ENCODE measurements around the gene SND1.
A peak's percentile ranks its signal among the peaks of the same experiment; 100 is the strongest.

SND1 gene

DNA sequence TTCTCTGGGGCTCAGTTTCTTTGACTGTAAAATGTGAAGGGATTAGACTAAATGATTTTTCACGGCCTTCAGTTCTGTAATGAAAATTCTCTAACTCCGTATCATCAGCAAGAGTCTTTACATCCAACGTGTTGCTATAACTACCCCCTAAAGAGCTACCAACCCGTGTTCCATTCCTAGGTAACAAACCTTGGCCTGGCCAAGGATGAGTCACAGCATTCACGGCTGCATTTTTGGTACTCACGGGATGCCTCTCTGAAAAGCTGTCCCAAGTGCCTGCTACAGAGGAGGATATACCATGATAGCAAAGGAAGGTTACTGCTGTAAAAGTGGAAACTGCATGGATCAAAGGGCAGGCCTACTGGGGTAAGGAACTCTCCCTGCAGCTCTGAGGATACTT, 373.4 kb downstream of the SND1 start:
- Histone ChIP-seq H3K9me3 (ENCODE audit: control insufficient read depth in 2 of 2, low read length in 2 of 2) (no peaks in the 10 kb centered on the region), H3K9ac (ENCODE audit: low read depth in 1 of 2, low read length in 2 of 2) (no peak overlapping the region), H3K27ac (ENCODE audit: low read depth in 2 of 2, low read length in 2 of 2) (no peak overlapping the region), H3K4me3 (ENCODE audit: low read length in 2 of 2) (no peak overlapping the region), H3K4me1 (ENCODE audit: control insufficient read depth in 2 of 2, insufficient read depth in 2 of 2, low read length in 2 of 2) (peaks cover 0 to 3% of the 10 kb centered on the region in 2 donors), H3K27me3 (ENCODE audit: control insufficient read depth in 2 of 2, insufficient read depth in 2 of 2, low read length in 2 of 2) (peaks cover 4 to 5% of the 10 kb centered on the region in 2 donors), H3K36me3 (ENCODE audit: control insufficient read depth in 2 of 2, insufficient read depth in 2 of 2, low read length in 2 of 2) (peaks cover 0 to 5% of the 10 kb centered on the region in 2 donors)

DNA sequence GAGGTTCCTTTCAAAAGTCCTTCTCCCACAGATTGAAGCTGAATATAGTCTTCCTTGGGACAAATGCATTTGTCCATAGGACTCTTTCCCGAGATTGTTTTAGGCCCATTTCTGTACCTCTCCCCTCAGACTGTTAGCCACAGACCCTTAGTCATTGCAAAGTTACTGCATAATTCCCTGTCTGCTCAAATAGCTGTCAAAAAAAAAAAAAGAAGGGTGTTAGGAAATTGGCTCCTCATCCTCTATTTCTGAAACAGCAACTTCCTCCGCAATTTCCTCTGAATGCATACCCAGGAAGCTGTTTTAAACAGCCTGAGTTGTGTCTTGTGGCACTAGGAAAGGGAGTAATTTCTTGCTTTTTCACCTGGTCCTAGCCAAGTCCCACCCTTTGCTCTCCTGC, 373.8 kb downstream of the SND1 start:
- H3K36me3 ChIP-seq (ENCODE audit: control insufficient read depth in 2 of 2, insufficient read depth in 2 of 2, low read length in 2 of 2), result peaks cover 0 to 5% of the 10 kb centered on the region in 2 donors
- H3K4me3 ChIP-seq (ENCODE audit: low read length in 2 of 2), result no peak overlapping the region
- H3K4me1 ChIP-seq (ENCODE audit: control insufficient read depth in 2 of 2, insufficient read depth in 2 of 2, low read length in 2 of 2), result peaks cover 0 to 6% of the 10 kb centered on the region in 2 donors
- no peak overlapping the region for H3K27ac ChIP-seq (ENCODE audit: low read depth in 2 of 2, low read length in 2 of 2)
- H3K9ac ChIP-seq (ENCODE audit: low read depth in 1 of 2, low read length in 2 of 2), result no peak overlapping the region
- H3K9me3 ChIP-seq (ENCODE audit: control insufficient read depth in 2 of 2, low read length in 2 of 2), result no peaks in the 10 kb centered on the region
- peaks cover 5 to 7% of the 10 kb centered on the region in 2 donors for H3K27me3 ChIP-seq (ENCODE audit: control insufficient read depth in 2 of 2, insufficient read depth in 2 of 2, low read length in 2 of 2)

DNA sequence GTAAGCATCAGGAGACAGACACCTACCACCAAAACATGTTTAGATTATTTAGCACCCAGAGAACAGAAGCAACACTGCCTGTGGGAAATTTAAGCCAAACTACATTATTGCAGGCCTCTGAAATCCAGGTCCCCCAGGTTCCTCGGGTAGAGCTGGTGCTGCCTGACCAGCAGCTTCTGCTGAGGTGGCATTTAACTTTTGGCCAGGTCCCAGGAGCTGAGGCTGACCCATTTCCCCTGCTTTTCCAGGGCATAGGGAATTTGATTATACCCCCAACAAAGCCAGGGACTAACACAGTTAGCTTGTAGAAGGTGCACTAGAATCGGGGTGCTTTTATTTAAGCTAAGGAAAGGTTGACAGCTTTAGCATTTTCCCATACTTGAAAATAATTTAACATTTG, 374.6 kb downstream of the SND1 start:
- Histone ChIP-seq H3K4me3 (ENCODE audit: low read length in 2 of 2) (no peak overlapping the region), H3K27ac (ENCODE audit: low read depth in 2 of 2, low read length in 2 of 2) (no peak overlapping the region), H3K4me1 (ENCODE audit: control insufficient read depth in 2 of 2, insufficient read depth in 2 of 2, low read length in 2 of 2) (peaks cover 0 to 6% of the 10 kb centered on the region in 2 donors), H3K27me3 (ENCODE audit: control insufficient read depth in 2 of 2, insufficient read depth in 2 of 2, low read length in 2 of 2) (peaks cover 5 to 7% of the 10 kb centered on the region in 2 donors), H3K9ac (ENCODE audit: low read depth in 1 of 2, low read length in 2 of 2) (no peak overlapping the region), H3K36me3 (ENCODE audit: control insufficient read depth in 2 of 2, insufficient read depth in 2 of 2, low read length in 2 of 2) (peaks cover 0 to 5% of the 10 kb centered on the region in 2 donors), H3K9me3 (ENCODE audit: control insufficient read depth in 2 of 2, low read length in 2 of 2) (no peaks in the 10 kb centered on the region)

DNA sequence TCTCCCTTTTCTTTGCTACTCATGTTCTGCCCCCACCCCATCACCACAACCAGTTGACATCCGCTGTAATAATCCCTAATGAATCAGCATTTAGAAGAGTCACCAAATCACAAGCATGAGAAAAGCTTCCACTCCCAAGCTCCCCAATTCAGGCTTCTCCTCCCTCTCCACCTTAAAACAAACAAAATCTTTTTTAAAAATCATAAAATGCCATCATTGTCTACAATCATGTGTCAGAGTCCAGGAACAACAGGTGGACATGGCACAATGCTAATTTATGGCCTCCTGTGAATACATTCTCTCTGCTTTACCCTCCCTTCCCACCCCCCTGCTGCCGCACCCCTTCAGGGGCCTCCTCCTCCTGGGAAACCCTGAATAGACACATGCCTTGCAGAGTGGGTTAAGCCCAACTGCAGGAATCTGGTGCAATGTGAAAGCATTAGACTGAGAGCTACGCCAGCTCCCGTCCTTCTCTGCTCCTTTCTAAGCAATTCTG, 375.5 kb downstream of the SND1 start:
- Histone ChIP-seq H3K4me3 (ENCODE audit: low read length in 2 of 2) (no peak overlapping the region), H3K27ac (ENCODE audit: low read depth in 2 of 2, low read length in 2 of 2) (no peak overlapping the region), H3K27me3 (ENCODE audit: control insufficient read depth in 2 of 2, insufficient read depth in 2 of 2, low read length in 2 of 2) (peaks cover 5 to 7% of the 10 kb centered on the region in 2 donors), H3K9ac (ENCODE audit: low read depth in 1 of 2, low read length in 2 of 2) (no peak overlapping the region), H3K9me3 (ENCODE audit: control insufficient read depth in 2 of 2, low read length in 2 of 2) (no peaks in the 10 kb centered on the region), H3K36me3 (ENCODE audit: control insufficient read depth in 2 of 2, insufficient read depth in 2 of 2, low read length in 2 of 2) (peaks cover 0 to 5% of the 10 kb centered on the region in 2 donors), H3K4me1 (ENCODE audit: control insufficient read depth in 2 of 2, insufficient read depth in 2 of 2, low read length in 2 of 2) (peaks cover 0 to 6% of the 10 kb centered on the region in 2 donors)

DNA sequence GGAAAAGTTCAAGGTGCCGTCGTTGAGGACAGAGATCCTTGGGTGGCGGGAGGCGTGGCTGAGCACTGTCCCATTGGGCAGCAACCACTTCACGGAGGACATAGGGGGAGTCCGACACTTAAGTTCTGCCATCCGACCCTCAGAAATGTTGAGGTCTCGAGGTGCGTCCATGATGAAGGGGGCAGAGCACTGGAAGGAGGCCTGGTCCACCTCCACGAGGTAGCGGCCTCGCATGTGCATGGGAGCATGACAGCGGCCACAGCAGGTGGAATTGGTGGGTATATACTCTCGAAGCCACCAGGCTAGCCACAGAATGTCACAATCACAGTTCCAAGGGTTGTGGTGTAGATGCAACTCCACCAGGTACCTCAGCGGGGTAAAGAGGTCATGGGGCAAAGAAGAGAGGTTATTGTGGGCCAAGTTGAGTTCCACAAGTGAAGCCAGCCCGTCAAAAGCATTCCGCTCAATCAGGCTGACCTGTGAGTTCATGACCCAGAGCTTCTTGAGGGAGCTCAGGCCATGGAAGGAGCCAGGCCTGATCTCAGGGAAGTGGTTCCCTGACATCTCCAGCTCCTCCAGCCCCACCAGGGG, 377.5 kb downstream of the SND1 start:
- H3K36me3 ChIP-seq (ENCODE audit: control insufficient read depth in 2 of 2, insufficient read depth in 2 of 2, low read length in 2 of 2), result peaks cover 0 to 5% of the 10 kb centered on the region in 2 donors
- no peaks in the 10 kb centered on the region for H3K9me3 ChIP-seq (ENCODE audit: control insufficient read depth in 2 of 2, low read length in 2 of 2)
- peaks cover 9 to 10% of the 10 kb centered on the region in 2 donors for H3K27me3 ChIP-seq (ENCODE audit: control insufficient read depth in 2 of 2, insufficient read depth in 2 of 2, low read length in 2 of 2)
- no peak overlapping the region for H3K4me3 ChIP-seq (ENCODE audit: low read length in 2 of 2)
- no peak overlapping the region for H3K9ac ChIP-seq (ENCODE audit: low read depth in 1 of 2, low read length in 2 of 2)
- no peak overlapping the region for H3K27ac ChIP-seq (ENCODE audit: low read depth in 2 of 2, low read length in 2 of 2)
- peaks cover 0 to 6% of the 10 kb centered on the region in 2 donors for H3K4me1 ChIP-seq (ENCODE audit: control insufficient read depth in 2 of 2, insufficient read depth in 2 of 2, low read length in 2 of 2)

DNA sequence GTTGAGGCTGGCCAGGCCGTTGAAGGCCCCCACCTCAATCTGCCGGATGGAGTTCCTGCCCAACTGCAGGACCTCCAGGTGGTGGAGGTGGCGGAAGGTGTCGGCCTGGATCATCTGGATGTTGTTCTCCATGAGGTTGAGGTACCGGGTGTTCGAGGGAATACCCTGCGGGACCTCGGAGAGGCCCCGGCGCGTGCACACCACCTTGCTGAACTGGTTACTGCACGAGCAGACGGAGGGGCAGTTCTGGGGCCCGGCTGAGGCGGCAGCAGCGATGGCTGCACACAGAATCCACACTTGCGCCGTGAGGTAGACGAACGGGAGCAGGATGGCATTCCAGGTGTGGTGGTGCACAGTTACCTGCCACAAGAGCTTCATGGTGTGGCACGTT, 378.3 kb downstream of the SND1 start:
- H3K4me1 ChIP-seq (ENCODE audit: control insufficient read depth in 2 of 2, insufficient read depth in 2 of 2, low read length in 2 of 2), result peaks cover 0 to 6% of the 10 kb centered on the region in 2 donors
- H3K4me3 ChIP-seq (ENCODE audit: low read length in 2 of 2), result peak overlapping the region in 1 of 2 donors; percentile 37
- no peaks in the 10 kb centered on the region for H3K9me3 ChIP-seq (ENCODE audit: control insufficient read depth in 2 of 2, low read length in 2 of 2)
- H3K9ac ChIP-seq (ENCODE audit: low read depth in 1 of 2, low read length in 2 of 2), result no peak overlapping the region
- peaks cover 0 to 5% of the 10 kb centered on the region in 2 donors for H3K36me3 ChIP-seq (ENCODE audit: control insufficient read depth in 2 of 2, insufficient read depth in 2 of 2, low read length in 2 of 2)
- peaks cover 9 to 10% of the 10 kb centered on the region in 2 donors for H3K27me3 ChIP-seq (ENCODE audit: control insufficient read depth in 2 of 2, insufficient read depth in 2 of 2, low read length in 2 of 2)
- no peak overlapping the region for H3K27ac ChIP-seq (ENCODE audit: low read depth in 2 of 2, low read length in 2 of 2)

DNA sequence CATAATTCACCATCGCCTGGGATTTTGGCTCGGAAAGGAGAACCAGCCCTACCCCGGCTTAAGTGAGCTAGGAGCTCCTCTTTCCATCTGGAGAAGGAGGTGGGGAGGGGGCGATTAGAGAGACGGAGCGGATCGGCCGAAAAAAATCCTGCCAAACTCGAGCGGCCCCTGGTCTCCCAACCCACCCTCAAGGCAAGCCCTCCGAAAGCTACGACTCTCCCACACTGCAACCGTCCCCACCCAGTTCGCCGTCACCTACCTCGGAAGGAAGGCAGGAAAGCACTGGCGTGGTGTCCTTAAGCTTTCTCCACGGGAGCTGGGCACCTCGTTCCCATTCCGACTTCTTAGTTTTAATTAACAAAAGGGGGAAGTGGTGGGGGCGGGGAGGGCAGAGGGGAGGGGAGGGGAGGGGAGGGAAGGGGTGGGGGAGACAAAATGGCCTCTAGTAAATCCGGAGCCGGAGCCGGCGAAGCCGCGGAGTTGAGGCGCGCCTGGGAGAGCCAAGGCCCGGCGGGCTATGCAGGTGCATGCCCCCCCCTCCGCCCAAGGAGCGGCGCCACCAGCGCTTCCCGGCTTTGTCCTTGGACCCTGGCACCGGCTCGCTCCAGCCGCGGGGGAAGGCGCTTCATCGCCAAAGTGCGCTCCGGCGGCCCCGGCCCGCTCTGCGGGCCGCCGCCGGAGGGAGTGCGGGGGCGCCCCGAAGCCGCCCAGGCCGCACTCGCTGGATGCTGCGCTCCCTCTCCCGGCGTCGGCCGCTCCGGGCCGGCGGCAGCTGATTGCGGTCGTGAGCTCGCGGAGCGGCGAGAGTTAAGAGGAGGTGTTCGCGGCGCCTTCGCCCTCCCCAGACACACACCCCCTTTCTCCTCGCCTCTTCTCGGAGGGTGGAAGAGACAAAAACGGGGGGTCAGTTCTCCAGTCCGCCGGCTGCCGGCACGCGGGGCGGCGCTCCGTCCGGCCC, 378.9 kb downstream of the SND1 start, which contains the start of gene LRRC4:
TSS of gene LRRC4 (minus strand) at position 784 of the 958 bp plus-strand sequence. CDS start 797 bp downstream, outside the sequence.
- Histone ChIP-seq H3K9ac (ENCODE audit: low read depth in 1 of 2, low read length in 2 of 2) (peak within 1 kb of the TSS in 1 of 2 donors; percentile 23), H3K36me3 (ENCODE audit: control insufficient read depth in 2 of 2, insufficient read depth in 2 of 2, low read length in 2 of 2) (peaks cover 0 to 5% of the 10 kb centered on the region in 2 donors), H3K27me3 (ENCODE audit: control insufficient read depth in 2 of 2, insufficient read depth in 2 of 2, low read length in 2 of 2) (peaks cover 9 to 10% of the 10 kb centered on the region in 2 donors), H3K27ac (ENCODE audit: low read depth in 2 of 2, low read length in 2 of 2) (no peak within 1 kb of the TSS), H3K4me1 (ENCODE audit: control insufficient read depth in 2 of 2, insufficient read depth in 2 of 2, low read length in 2 of 2) (peaks cover 0 to 6% of the 10 kb centered on the region in 2 donors), H3K4me3 (ENCODE audit: low read length in 2 of 2) (peak within 1 kb of the TSS; percentile 51 to 71), H3K9me3 (ENCODE audit: control insufficient read depth in 2 of 2, low read length in 2 of 2) (no peaks in the 10 kb centered on the region)

DNA sequence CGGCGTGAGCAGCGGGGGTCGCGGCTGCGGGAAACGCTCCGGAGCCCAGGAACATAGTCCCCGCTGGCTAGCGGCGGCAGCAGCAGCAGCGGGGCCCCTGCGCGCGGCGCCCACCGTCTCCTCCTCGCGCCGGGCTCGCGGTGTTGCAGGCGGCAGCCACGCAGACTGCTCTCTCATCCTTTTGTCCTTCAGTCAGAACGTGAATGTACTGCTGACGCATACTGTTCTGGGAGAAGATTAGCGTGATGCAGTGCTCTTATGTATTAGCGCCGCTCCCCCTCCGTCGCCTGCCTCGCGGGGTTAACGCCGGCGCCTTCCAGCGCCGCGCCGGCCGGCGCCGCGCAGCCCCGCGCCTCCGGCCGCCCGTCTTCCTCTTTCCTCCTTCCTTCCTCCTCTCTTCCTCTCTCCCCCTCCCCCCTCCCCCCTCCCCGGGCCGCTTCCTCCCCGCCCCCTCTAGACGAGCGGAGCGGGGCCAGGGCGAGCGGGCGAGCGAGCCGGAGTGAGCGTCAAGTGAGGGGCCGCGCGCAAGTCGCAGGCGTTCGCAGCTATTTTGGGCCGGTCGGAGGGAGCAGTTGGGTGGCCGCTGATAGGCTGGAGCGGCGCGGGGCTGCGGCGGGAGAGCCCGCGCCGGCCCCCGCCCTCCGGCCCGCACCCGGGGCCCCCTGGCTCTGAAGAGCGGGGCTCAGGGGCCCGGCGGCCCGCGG, 380.1 kb downstream of the SND1 start:
- H3K27ac ChIP-seq (ENCODE audit: low read depth in 2 of 2, low read length in 2 of 2), result no peak overlapping the region

DNA sequence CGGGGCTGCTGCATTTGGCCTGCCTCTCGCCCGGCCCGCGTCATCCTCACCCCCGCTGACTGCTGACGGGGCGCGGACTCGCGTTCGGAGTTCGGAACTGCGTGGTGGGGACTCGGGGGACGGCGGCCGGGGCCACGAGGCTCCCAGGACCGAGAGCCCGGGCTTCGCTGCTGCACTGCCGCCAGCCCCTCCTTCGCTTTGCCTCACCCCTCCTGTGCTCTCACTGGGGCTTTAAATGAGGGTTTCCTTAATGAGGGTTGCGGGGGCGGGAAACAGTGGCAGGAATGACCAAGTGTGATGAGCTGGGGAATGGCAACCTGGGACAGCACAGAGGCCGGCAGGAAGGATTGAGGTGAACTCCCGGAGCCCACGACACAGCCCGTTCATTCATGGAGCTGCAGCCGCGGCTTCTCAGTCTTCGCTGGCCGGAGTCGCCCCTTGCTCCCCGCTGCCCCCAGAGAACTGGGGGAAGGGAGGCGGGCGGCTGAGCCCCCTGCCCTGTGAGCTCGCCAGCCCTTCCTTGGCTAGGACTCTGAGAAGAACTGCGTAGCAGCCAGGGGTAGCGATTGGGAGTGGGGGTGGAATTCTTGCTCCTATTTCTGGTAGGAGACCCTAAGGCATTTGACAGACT, 380.7 kb downstream of the SND1 start:
- no peak overlapping the region for H3K27ac ChIP-seq (ENCODE audit: low read depth in 2 of 2, low read length in 2 of 2)
- H3K9ac ChIP-seq (ENCODE audit: low read depth in 1 of 2, low read length in 2 of 2), result no peak overlapping the region
- peaks cover 0 to 5% of the 10 kb centered on the region in 2 donors for H3K36me3 ChIP-seq (ENCODE audit: control insufficient read depth in 2 of 2, insufficient read depth in 2 of 2, low read length in 2 of 2)
- H3K27me3 ChIP-seq (ENCODE audit: control insufficient read depth in 2 of 2, insufficient read depth in 2 of 2, low read length in 2 of 2), result peaks cover 9 to 10% of the 10 kb centered on the region in 2 donors
- H3K4me3 ChIP-seq (ENCODE audit: low read length in 2 of 2), result no peak overlapping the region
- H3K9me3 ChIP-seq (ENCODE audit: control insufficient read depth in 2 of 2, low read length in 2 of 2), result no peaks in the 10 kb centered on the region
- H3K4me1 ChIP-seq (ENCODE audit: control insufficient read depth in 2 of 2, insufficient read depth in 2 of 2, low read length in 2 of 2), result peaks cover 0 to 3% of the 10 kb centered on the region in 2 donors

More for the DNA sequence above, 380.1 kb downstream of the SND1 start:
- Histone ChIP-seq H3K9ac (ENCODE audit: low read depth in 1 of 2, low read length in 2 of 2) (no peak overlapping the region), H3K36me3 (ENCODE audit: control insufficient read depth in 2 of 2, insufficient read depth in 2 of 2, low read length in 2 of 2) (peaks cover 0 to 5% of the 10 kb centered on the region in 2 donors), H3K4me3 (ENCODE audit: low read length in 2 of 2) (peak overlapping the region; percentile 51 to 71), H3K9me3 (ENCODE audit: control insufficient read depth in 2 of 2, low read length in 2 of 2) (no peaks in the 10 kb centered on the region), H3K27me3 (ENCODE audit: control insufficient read depth in 2 of 2, insufficient read depth in 2 of 2, low read length in 2 of 2) (peaks cover 9 to 10% of the 10 kb centered on the region in 2 donors), H3K4me1 (ENCODE audit: control insufficient read depth in 2 of 2, insufficient read depth in 2 of 2, low read length in 2 of 2) (peaks cover 0 to 6% of the 10 kb centered on the region in 2 donors)

All from mucosa of rectum (tissue), 2 donors.